Mesothelial cell of epicardium (in vitro differentiated cells): Measurements from ENCODE around the gene ZNF324. TPM values are rescaled to one million over a fixed set of nuclear protein-coding genes. Genes with fewer than 3 reads are reported as not detected.

ENCODE experiments used
- DNase-seq, 2 experiments: peaks; one replicate each; pipeline ENCODE4 v3.0.0; 2021; ENCODE audit warnings: low spot score in 2 of 2; ENCODE audit not compliant: unreplicated experiment in 2 of 2
- H3K27ac Mint-ChIP-seq: 2 replicates; pipeline ENCODE4 v1.8.0; 2021; ENCODE audit warnings: mixed read lengths
- H3K27me3 Mint-ChIP-seq: 2 replicates; pipeline ENCODE4 v1.8.0; 2021; ENCODE audit warnings: low read depth, mixed read lengths
- H3K36me3 Mint-ChIP-seq: 2 replicates; pipeline ENCODE4 v1.8.0; 2021; ENCODE audit warnings: mixed read lengths
- H3K4me1 Mint-ChIP-seq: 2 replicates; pipeline ENCODE4 v1.8.0; 2021; ENCODE audit warnings: mixed read lengths
- H3K4me3 Mint-ChIP-seq: 2 replicates; pipeline ENCODE4 v1.8.0; 2021; ENCODE audit warnings: mild to moderate bottlenecking, moderate library complexity, mixed read lengths
- H3K9me3 Mint-ChIP-seq: 2 replicates; pipeline ENCODE4 v1.8.0; 2021; ENCODE audit warnings: mixed read lengths
- CTCF ChIP-seq: fragments of 200-600 bp; sonication (generic); IDR thresholded peaks from one replicate; pipeline ENCODE4 v1.5.0; 2021; ENCODE audit warnings: antibody characterized with exemption; ENCODE audit not compliant: unreplicated experiment
- total RNA-seq: library from RNA; stranded (reverse); gene quantifications from 3 replicates; pipeline ENCODE4 v1.2.1, GENCODE V29; 2021

Gene ZNF324
- total RNA-seq, 1 donor from 2014 or later = 13.4 TPM

DNA sequence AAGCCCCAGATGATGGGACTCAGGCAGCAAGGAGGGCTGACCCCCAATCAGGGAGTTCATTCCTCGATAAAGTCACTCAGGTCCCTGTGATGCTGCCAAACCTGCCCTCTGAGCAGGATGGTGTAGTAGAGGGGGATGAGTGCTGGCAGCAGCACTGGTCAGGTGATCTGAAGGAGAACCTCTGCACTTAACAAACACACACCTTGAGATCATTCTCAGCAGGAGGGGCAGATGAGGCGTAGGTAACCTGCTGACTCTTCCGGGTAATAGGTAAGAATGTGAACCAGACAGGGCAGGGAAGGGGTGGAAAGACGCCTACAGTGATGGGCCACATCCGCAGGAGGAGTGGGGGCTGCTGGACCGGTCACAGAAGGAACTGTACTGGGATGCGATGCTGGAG lies 12.4 kb downstream of the ZNF324 start:
- Mint-ChIP-seq H3K27ac (no peak overlapping the region), H3K36me3 (peaks cover 8% of the 10 kb centered on the region), H3K4me3 (no peak overlapping the region), H3K9me3 (no peaks in the 10 kb centered on the region), H3K4me1 (peaks cover 11% of the 10 kb centered on the region), H3K27me3 (no peaks in the 10 kb centered on the region)
- no peak for TF ChIP-seq CTCF
- no peak for DNase-seq

DNA sequence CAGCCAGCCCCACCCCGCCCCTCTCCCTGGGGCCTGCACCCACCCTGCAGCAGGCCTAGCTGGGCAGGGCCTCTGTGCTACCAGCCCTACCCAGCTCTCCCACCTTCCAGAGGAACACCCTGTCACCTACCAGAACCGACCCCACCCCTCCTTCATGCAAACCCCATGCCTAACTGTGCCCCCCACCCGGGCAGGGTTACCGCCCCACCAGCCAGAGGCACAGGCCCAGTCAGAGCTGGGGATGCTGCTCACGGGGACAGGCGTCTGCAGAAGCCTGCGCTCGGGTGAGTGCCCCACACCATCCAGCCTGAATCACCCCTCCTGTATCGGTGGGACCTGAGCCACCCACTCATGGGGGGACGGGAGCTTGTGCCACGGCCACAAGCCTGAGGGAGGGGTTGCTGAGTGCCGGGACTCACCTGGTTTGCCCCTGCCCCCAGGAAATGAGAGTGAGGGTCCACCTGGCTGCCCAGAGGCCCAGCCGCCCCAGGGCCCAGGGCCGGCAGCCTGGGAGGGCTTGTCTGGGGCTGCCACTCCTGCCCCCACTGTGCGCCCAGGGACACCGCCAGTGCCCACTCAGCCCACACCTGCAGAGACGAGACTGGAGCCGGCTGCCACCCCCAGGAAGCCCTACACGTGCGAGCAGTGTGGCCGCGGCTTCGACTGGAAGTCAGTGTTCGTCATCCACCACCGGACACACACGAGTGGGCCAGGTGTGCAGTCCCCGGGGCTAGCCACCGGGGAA lies 13.0 kb downstream of the ZNF324 start:
- no peak overlapping the region for H3K4me3 Mint-ChIP-seq
- DNase-seq = no peak
- peaks cover 11% of the 10 kb centered on the region for H3K4me1 Mint-ChIP-seq
- H3K36me3 Mint-ChIP-seq = peaks cover 8% of the 10 kb centered on the region
- H3K27ac Mint-ChIP-seq = no peak overlapping the region
- no peaks in the 10 kb centered on the region for H3K27me3 Mint-ChIP-seq
- no peak for TF ChIP-seq CTCF
- no peaks in the 10 kb centered on the region for H3K9me3 Mint-ChIP-seq

- no peak overlapping the region for H3K4me3 Mint-ChIP-seq
- peaks cover 8% of the 10 kb centered on the region for H3K4me1 Mint-ChIP-seq
- DNase-seq = no peak
- no peaks in the 10 kb centered on the region for H3K9me3 Mint-ChIP-seq
- peaks cover 8% of the 10 kb centered on the region for H3K36me3 Mint-ChIP-seq
- no peak overlapping the region for H3K27ac Mint-ChIP-seq
- no peaks in the 10 kb centered on the region for H3K27me3 Mint-ChIP-seq
- no peak for TF ChIP-seq CTCF
These were observed 13.6 kb downstream of the ZNF324 start for GRCh38 chr19:58480481-58480830.

DNA sequence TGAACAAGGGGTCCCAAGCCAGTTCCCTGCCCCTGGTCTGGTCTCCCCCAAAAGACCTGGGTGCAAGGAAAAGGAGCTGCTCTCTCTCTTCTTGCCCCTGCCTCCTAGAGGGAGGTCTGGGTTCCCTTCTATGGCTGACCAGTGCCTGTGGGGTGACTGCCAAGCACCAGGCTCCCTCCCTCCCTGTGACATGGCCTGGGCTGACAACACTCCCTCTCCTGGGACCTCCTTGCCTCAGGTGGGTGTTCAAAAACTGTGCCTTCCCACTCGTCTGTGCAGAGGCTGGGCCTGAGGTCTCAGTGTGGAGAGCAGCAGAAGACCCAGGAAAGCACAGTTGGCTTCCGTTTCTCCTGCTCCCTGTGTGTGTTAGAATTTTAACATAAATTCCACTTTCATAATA lies 14.0 kb downstream of the ZNF324 start:
- H3K9me3 Mint-ChIP-seq = no peaks in the 10 kb centered on the region
- peaks cover 8% of the 10 kb centered on the region for H3K4me1 Mint-ChIP-seq

GRCh38 chr19:58482372-58482771 lies 15.5 kb downstream of the ZNF324 start:
- no peak overlapping the region for H3K27ac Mint-ChIP-seq

More for the DNA sequence above, 14.0 kb downstream of the ZNF324 start:
- DNase-seq = no peak
- TF ChIP-seq CTCF = no peak
- Mint-ChIP-seq H3K4me3 (no peak overlapping the region), H3K36me3 (peaks cover 8% of the 10 kb centered on the region), H3K27ac (no peak overlapping the region), H3K27me3 (no peaks in the 10 kb centered on the region)

More at GRCh38 chr19:58482372-58482771, 15.5 kb downstream of the ZNF324 start:
- DNase-seq = no peak
- Mint-ChIP-seq H3K4me3 (no peak overlapping the region), H3K36me3 (peaks cover 8% of the 10 kb centered on the region), H3K9me3 (no peaks in the 10 kb centered on the region), H3K4me1 (no peaks in the 10 kb centered on the region), H3K27me3 (no peaks in the 10 kb centered on the region)
- TF ChIP-seq CTCF = no peak
